ENCODE results near the gene CHST9.

GRCh38 chr18:26922313-26922712 is 262.8 kb downstream of the CHST9 start:
- TF ChIP-seq CTCF (IDR thresholded peaks at IDR 0.05) (no peak), POLR2A (IDR thresholded peaks at IDR 0.05) (no peak), EP300 (IDR thresholded peaks at IDR 0.05) (no peak)
